Measurements from ENCODE around the gene BAIAP3.

GRCh38 chr16:1283996-1284616 lies 49.3 kb upstream of the BAIAP3 start:
- TF ChIP-seq PAX8 (IDR thresholded peaks at IDR 0.05), result no peak
- TF ChIP-seq ZNF207 (IDR thresholded peaks at IDR 0.05; ENCODE audit: borderline replicate concordance), result no peak
- TF ChIP-seq CHD4 (IDR thresholded peaks at IDR 0.05), result no peak
- no peak for TF ChIP-seq CEBPB (IDR thresholded peaks at IDR 0.05; ENCODE audit: borderline replicate concordance in 1 of 2, low read depth in 2 of 2, low read length in 2 of 2)
- no peak for TF ChIP-seq EGR1 (IDR thresholded peaks at IDR 0.05; ENCODE audit: borderline replicate concordance in 1 of 2, low read depth in 2 of 2, low read length in 2 of 2)
